Measurements from ENCODE around the gene LSMEM2. TPM values are rescaled to one million over a fixed set of nuclear protein-coding genes. Genes with fewer than 3 reads are reported as not detected.
A peak's percentile ranks its signal among the peaks of the same experiment; 100 is the strongest.

The LSMEM2 gene
- total and polyA plus RNA-seq, 9 of the 15 experiments (the other 6 are each of a cell fraction or from before 2014, with no cell fraction given), result not detected

GRCh38 chr3:50250514-50250913 lies 28.4 kb upstream of the LSMEM2 start:
- Histone ChIP-seq H3K4me3 (no peak overlapping the region), H3K9me3 (replicated peaks; ENCODE audit: control insufficient read depth, insufficient read depth, low read depth, low read length) (no peaks in the 10 kb centered on the region), H3K9me1 (ENCODE audit: control insufficient read depth, insufficient read depth, low read length) (no peaks in the 10 kb centered on the region), H3K4me2 (ENCODE audit: insufficient read depth, low read length) (no peak overlapping the region), H3K27ac (ENCODE audit: extremely low read depth, low read depth, low read length) (no peak overlapping the region), H3K36me3 (ENCODE audit: control insufficient read depth, insufficient read depth, low read length) (peaks cover 9% of the 10 kb centered on the region; the same call in 1 of the 3 replicates), H3K4me1 (replicated peaks in 1 of 2; ENCODE audit: control insufficient read depth in 2 of 2, insufficient read depth in 2 of 2, low read length in 2 of 2) (peaks cover 17 to 31% of the 10 kb centered on the region in 2 experiments), H2AFZ (ENCODE audit: low read depth, low read length) (no peak overlapping the region), H3K9ac (ENCODE audit: insufficient read depth in 1 of 2, low read depth in 2 of 2, low read length in 2 of 2) (peak overlapping the region in 1 of 2 experiments; percentile 55; a peak in 1 of 4 replicates), H3K27me3 (ENCODE audit: control insufficient read depth in 2 of 2, insufficient read depth in 2 of 2, low read length in 2 of 2) (no peaks in the 10 kb centered on the region), H4K20me1 (replicated peaks; ENCODE audit: control insufficient read depth, insufficient read depth, low read length) (no peaks in the 10 kb centered on the region), H3K79me2 (ENCODE audit: control insufficient read depth, insufficient read depth, low read length) (peaks cover 19% of the 10 kb centered on the region)
- DNase-seq (ENCODE audit: extremely low read depth in 1 of 4, low spot score in 3 of 4) (no peak), FAIRE-seq (no peak), ATAC-seq (no peak)
- no TSS peak for BruUV-seq (replicated peaks)
- WGBS (ENCODE audit: insufficient coverage, low coverage, missing lambda C conversion rate), result no CpG with 5 or more reads among the region's 4 CpGs
- ChIA-PET CTCF (ENCODE audit: low intra/inter-chr PET ratio) (no interaction called here), POLR2A (interaction anchor here (0.6 to 1.3 kb wide), 3 partner anchors 9 to 15 kb away, joined by 3 to 4 read pairs (median 4); partner anchors contain the start of gene GNAI2)
- in situ Hi-C loops (cut with MboI), result no loop called here
- no peak for TF ChIP-seq CREB5 (CRISPR knock-in tag; IDR thresholded peaks at IDR 0.05)
- TF ChIP-seq ZNF134 (CRISPR knock-in tag; conservative IDR thresholded peaks at IDR 0.05), result no peak
- no peak for TF ChIP-seq ZNF224 (CRISPR knock-in tag; IDR thresholded peaks at IDR 0.05)
- TF ChIP-seq, protein P1, sequence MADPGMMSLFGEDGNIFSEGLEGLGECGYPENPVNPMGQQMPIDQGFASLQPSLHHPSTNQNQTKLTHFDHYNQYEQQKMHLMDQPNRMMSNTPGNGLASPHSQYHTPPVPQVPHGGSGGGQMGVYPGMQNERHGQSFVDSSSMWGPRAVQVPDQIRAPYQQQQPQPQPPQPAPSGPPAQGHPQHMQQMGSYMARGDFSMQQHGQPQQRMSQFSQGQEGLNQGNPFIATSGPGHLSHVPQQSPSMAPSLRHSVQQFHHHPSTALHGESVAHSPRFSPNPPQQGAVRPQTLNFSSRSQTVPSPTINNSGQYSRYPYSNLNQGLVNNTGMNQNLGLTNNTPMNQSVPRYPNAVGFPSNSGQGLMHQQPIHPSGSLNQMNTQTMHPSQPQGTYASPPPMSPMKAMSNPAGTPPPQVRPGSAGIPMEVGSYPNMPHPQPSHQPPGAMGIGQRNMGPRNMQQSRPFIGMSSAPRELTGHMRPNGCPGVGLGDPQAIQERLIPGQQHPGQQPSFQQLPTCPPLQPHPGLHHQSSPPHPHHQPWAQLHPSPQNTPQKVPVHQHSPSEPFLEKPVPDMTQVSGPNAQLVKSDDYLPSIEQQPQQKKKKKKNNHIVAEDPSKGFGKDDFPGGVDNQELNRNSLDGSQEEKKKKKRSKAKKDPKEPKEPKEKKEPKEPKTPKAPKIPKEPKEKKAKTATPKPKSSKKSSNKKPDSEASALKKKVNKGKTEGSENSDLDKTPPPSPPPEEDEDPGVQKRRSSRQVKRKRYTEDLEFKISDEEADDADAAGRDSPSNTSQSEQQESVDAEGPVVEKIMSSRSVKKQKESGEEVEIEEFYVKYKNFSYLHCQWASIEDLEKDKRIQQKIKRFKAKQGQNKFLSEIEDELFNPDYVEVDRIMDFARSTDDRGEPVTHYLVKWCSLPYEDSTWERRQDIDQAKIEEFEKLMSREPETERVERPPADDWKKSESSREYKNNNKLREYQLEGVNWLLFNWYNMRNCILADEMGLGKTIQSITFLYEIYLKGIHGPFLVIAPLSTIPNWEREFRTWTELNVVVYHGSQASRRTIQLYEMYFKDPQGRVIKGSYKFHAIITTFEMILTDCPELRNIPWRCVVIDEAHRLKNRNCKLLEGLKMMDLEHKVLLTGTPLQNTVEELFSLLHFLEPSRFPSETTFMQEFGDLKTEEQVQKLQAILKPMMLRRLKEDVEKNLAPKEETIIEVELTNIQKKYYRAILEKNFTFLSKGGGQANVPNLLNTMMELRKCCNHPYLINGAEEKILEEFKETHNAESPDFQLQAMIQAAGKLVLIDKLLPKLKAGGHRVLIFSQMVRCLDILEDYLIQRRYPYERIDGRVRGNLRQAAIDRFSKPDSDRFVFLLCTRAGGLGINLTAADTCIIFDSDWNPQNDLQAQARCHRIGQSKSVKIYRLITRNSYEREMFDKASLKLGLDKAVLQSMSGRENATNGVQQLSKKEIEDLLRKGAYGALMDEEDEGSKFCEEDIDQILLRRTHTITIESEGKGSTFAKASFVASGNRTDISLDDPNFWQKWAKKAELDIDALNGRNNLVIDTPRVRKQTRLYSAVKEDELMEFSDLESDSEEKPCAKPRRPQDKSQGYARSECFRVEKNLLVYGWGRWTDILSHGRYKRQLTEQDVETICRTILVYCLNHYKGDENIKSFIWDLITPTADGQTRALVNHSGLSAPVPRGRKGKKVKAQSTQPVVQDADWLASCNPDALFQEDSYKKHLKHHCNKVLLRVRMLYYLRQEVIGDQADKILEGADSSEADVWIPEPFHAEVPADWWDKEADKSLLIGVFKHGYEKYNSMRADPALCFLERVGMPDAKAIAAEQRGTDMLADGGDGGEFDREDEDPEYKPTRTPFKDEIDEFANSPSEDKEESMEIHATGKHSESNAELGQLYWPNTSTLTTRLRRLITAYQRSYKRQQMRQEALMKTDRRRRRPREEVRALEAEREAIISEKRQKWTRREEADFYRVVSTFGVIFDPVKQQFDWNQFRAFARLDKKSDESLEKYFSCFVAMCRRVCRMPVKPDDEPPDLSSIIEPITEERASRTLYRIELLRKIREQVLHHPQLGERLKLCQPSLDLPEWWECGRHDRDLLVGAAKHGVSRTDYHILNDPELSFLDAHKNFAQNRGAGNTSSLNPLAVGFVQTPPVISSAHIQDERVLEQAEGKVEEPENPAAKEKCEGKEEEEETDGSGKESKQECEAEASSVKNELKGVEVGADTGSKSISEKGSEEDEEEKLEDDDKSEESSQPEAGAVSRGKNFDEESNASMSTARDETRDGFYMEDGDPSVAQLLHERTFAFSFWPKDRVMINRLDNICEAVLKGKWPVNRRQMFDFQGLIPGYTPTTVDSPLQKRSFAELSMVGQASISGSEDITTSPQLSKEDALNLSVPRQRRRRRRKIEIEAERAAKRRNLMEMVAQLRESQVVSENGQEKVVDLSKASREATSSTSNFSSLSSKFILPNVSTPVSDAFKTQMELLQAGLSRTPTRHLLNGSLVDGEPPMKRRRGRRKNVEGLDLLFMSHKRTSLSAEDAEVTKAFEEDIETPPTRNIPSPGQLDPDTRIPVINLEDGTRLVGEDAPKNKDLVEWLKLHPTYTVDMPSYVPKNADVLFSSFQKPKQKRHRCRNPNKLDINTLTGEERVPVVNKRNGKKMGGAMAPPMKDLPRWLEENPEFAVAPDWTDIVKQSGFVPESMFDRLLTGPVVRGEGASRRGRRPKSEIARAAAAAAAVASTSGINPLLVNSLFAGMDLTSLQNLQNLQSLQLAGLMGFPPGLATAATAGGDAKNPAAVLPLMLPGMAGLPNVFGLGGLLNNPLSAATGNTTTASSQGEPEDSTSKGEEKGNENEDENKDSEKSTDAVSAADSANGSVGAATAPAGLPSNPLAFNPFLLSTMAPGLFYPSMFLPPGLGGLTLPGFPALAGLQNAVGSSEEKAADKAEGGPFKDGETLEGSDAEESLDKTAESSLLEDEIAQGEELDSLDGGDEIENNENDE (IDR thresholded peaks at IDR 0.05; ENCODE audit: low read depth, low read length), result no peak
- no peak for TF ChIP-seq ZNF57 (CRISPR knock-in tag; IDR thresholded peaks at IDR 0.05)
- TF ChIP-seq, protein P2, sequence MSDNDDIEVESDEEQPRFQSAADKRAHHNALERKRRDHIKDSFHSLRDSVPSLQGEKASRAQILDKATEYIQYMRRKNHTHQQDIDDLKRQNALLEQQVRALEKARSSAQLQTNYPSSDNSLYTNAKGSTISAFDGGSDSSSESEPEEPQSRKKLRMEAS (CRISPR knock-in tag; IDR thresholded peaks at IDR 0.05), result no peak
- no peak for TF ChIP-seq ARID1B (IDR thresholded peaks at IDR 0.05)
- no peak for TF ChIP-seq ZBED1 (IDR thresholded peaks at IDR 0.05)
- TF ChIP-seq CBX5 (IDR thresholded peaks at IDR 0.05; ENCODE audit: borderline replicate concordance, low read depth), result no peak
- no peak for TF ChIP-seq MAFF (IDR thresholded peaks at IDR 0.05; ENCODE audit: low read length)
- intact Hi-C loops (cut with micrococcal nuclease), result no loop called here
